IMR-90 (cell line): ENCODE measurements around the gene MATK. TPM values are rescaled to one million over a fixed set of nuclear protein-coding genes. Genes with fewer than 3 reads are reported as not detected.

Experiments
- ATAC-seq: fragments of 200-7000 bp; cut with Tn5 transposase; 2 replicates; pipeline ENCODE4 v1.9.1; 2020; ENCODE audit warnings: low read depth, mild to moderate bottlenecking, moderate library complexity
- BruUV-seq: library from RNA; stranded (reverse); fragments of 400-500 nt; replicated peaks from 2 replicates; lab custom pipeline; 2021; lab: Mats Ljungman, UMichigan
- CTCF ChIA-PET: fragments of 300-600 bp; formaldehyde crosslinking; extraction: SDS; loops from one replicate; lab custom pipeline; 2021; ENCODE audit warnings: antibody characterized with exemption; lab: Yijun Ruan, JAX
- POLR2A ChIA-PET: fragments of 300-600 bp; sonication (Branson Sonifier 250); formaldehyde crosslinking; loops from one replicate; lab custom pipeline; 2022; ENCODE audit warnings: antibody characterized with exemption; ENCODE audit not compliant: unreplicated experiment; lab: Charles Lee
- DNase-seq: peaks from one replicate; pipeline ENCODE4 v3.0.0; 2013
- H2AFZ ChIP-seq: replicated peaks from 2 replicates; pipeline ENCODE3; 2013; ENCODE audit warnings: low read length, mild to moderate bottlenecking; ENCODE audit not compliant: poor library complexity
- H2AK5ac ChIP-seq: 2 replicates; pipeline ENCODE4 v1.6.1; 2013; ENCODE audit warnings: low read depth, low read length, inconsistent platforms
- H2AK9ac ChIP-seq: replicated peaks from 2 replicates; pipeline ENCODE3; 2013; ENCODE audit warnings: mild to moderate bottlenecking, low read depth, low read length, moderate library complexity; ENCODE audit not compliant: poor library complexity
- H2BK120ac ChIP-seq: 2 replicates; pipeline ENCODE4 v1.6.1; 2013; ENCODE audit warnings: low read depth, low read length, inconsistent platforms
- H2BK15ac ChIP-seq: 3 replicates; pipeline ENCODE4 v1.6.1; 2013; ENCODE audit warnings: low read depth, low read length, inconsistent platforms
- H2BK20ac ChIP-seq: 2 replicates; pipeline ENCODE4 v1.6.1; 2013; ENCODE audit warnings: low read depth, mild to moderate bottlenecking, inconsistent platforms, low read length, moderate library complexity
- H2BK5ac ChIP-seq: 2 replicates; pipeline ENCODE4 v1.6.1; 2013; ENCODE audit warnings: mild to moderate bottlenecking, low read depth, low read length, inconsistent platforms; ENCODE audit not compliant: poor library complexity, severe bottlenecking
- H3K14ac ChIP-seq: replicated peaks from 2 replicates; pipeline ENCODE4 v1.6.1; 2013; ENCODE audit warnings: low read depth, low read length, inconsistent platforms
- H3K18ac ChIP-seq: 2 replicates; pipeline ENCODE4 v1.6.1; 2013; ENCODE audit warnings: low read depth, low read length, control low read depth
- H3K23ac ChIP-seq: 2 replicates; pipeline ENCODE4 v1.6.1; 2013; ENCODE audit warnings: low read depth, low read length, inconsistent platforms
- H3K27ac ChIP-seq: 2 replicates; pipeline ENCODE4 v1.5.1; 2013; ENCODE audit warnings: mild to moderate bottlenecking, control low read depth, low read length; ENCODE audit not compliant: insufficient read depth
- H3K27me3 ChIP-seq: 2 replicates; pipeline ENCODE4 v1.6.1; 2013; ENCODE audit warnings: low read length; ENCODE audit not compliant: control insufficient read depth, insufficient read depth
- H3K36me3 ChIP-seq: 2 replicates; pipeline ENCODE4 v1.6.1; 2013; ENCODE audit warnings: low read length, mixed read lengths; ENCODE audit not compliant: control insufficient read depth, insufficient read depth
- H3K4ac ChIP-seq: 2 replicates; pipeline ENCODE4 v1.6.1; 2013; ENCODE audit warnings: low read depth, low read length, inconsistent platforms
- H3K4me1 ChIP-seq: 2 replicates; pipeline ENCODE4 v1.6.1; 2013; ENCODE audit warnings: low read length, mixed read lengths; ENCODE audit not compliant: control insufficient read depth, insufficient read depth
- H3K4me2 ChIP-seq: 2 replicates; pipeline ENCODE4 v1.6.1; 2013; ENCODE audit warnings: low read depth, mild to moderate bottlenecking, control low read depth, low read length, moderate library complexity
- H3K4me3 ChIP-seq: 2 replicates; pipeline ENCODE4 v1.5.1; 2013; ENCODE audit warnings: low read depth, mild to moderate bottlenecking, control low read depth, low read length, moderate library complexity; ENCODE audit not compliant: insufficient read depth
- H3K56ac ChIP-seq: 2 replicates; pipeline ENCODE4 v1.6.1; 2013; ENCODE audit warnings: low read length, inconsistent platforms; ENCODE audit not compliant: insufficient read depth; ENCODE audit errors: extremely low read depth
- H3K79me1 ChIP-seq, 2 experiments: 2 replicates each; pipeline ENCODE4 v1.6.1; 2013; ENCODE audit warnings: low read length in 2 of 2, inconsistent platforms in 1 of 2, low read depth in 1 of 2
- H3K9ac ChIP-seq: 2 replicates; pipeline ENCODE4 v1.6.1; 2013; ENCODE audit warnings: low read depth, low read length, control low read depth
- H3K9me1 ChIP-seq: 2 replicates; pipeline ENCODE4 v1.6.1; 2013; ENCODE audit warnings: low read length, inconsistent platforms; ENCODE audit not compliant: insufficient read depth
- H3K9me3 ChIP-seq: 2 replicates; pipeline ENCODE4 v1.6.1; 2013; ENCODE audit warnings: low read length; ENCODE audit not compliant: control insufficient read depth, insufficient read depth
- H4K20me1 ChIP-seq: 2 replicates; pipeline ENCODE4 v1.6.1; 2013; ENCODE audit warnings: low read length, inconsistent platforms; ENCODE audit not compliant: insufficient read depth
- H4K5ac ChIP-seq: 2 replicates; pipeline ENCODE4 v1.6.1; 2013; ENCODE audit warnings: mild to moderate bottlenecking, low read depth, low read length, control low read depth
- H4K8ac ChIP-seq, 2 experiments: 2 replicates each; pipeline ENCODE4 v1.6.1; 2013; ENCODE audit warnings: low read depth in 2 of 2, low read length in 2 of 2, control low read depth in 1 of 2, inconsistent platforms in 1 of 2
- H4K91ac ChIP-seq: 2 replicates; pipeline ENCODE4 v1.6.1; 2013; ENCODE audit warnings: low read depth, low read length, inconsistent platforms; ENCODE audit not compliant: insufficient read depth
- BHLHE40 ChIP-seq: fragments of 150-350 bp; IDR thresholded peaks from 2 replicates; pipeline ENCODE4 v1.6.1; 2016; ENCODE audit warnings: mild to moderate bottlenecking, low read depth, low read length
- CHD1 ChIP-seq: IDR thresholded peaks from 2 replicates; pipeline ENCODE4 v1.6.1; 2012; ENCODE audit warnings: low read depth, low read length, improper control_type of control experiment
- CTCF ChIP-seq: conservative IDR thresholded peaks from 2 replicates; pipeline ENCODE4 v1.5.1; 2012; ENCODE audit warnings: mild to moderate bottlenecking, low read depth, low read length, improper control_type of control experiment
- ELK1 ChIP-seq: fragments of 150-350 bp; IDR thresholded peaks from 2 replicates; pipeline ENCODE4 v1.6.1; 2016; ENCODE audit warnings: low read depth, mild to moderate bottlenecking, low read length, moderate library complexity, borderline replicate concordance
- FOS ChIP-seq: fragments of 150-350 bp; IDR thresholded peaks from 2 replicates; pipeline ENCODE4 v1.6.1; 2016; ENCODE audit warnings: low read depth, low read length
- MAFK ChIP-seq: IDR thresholded peaks from 2 replicates; pipeline ENCODE4 v1.6.1; 2012; ENCODE audit warnings: low read depth, low read length, improper control_type of control experiment
- MAZ ChIP-seq: IDR thresholded peaks from 2 replicates; pipeline ENCODE4 v1.6.1; 2012; ENCODE audit warnings: low read depth, mild to moderate bottlenecking, low read length, improper control_type of control experiment, moderate library complexity, borderline replicate concordance
- MXI1 ChIP-seq: IDR thresholded peaks from 2 replicates; pipeline ENCODE4 v1.6.1; 2012; ENCODE audit warnings: low read depth, mild to moderate bottlenecking, low read length, moderate library complexity, borderline replicate concordance
- NFE2L2 ChIP-seq: fragments of 150-350 bp; IDR thresholded peaks from 2 replicates; pipeline ENCODE4 v1.6.1; 2016; ENCODE audit warnings: low read depth, mild to moderate bottlenecking, low read length
- POLR2A ChIP-seq: IDR thresholded peaks from 2 replicates; pipeline ENCODE4 v1.6.1; 2012; ENCODE audit warnings: mild to moderate bottlenecking, low read depth, low read length
- RCOR1 ChIP-seq: IDR thresholded peaks from 2 replicates; pipeline ENCODE4 v1.6.1; 2012; ENCODE audit warnings: mild to moderate bottlenecking, low read length, improper control_type of control experiment; ENCODE audit not compliant: insufficient replicate concordance
- SMC3 ChIP-seq: fragments of 150-350 bp; IDR thresholded peaks from 2 replicates; pipeline ENCODE4 v1.6.1; 2016; ENCODE audit warnings: low read depth, mild to moderate bottlenecking, antibody characterized with exemption, low read length, moderate library complexity
- USF2 ChIP-seq: fragments of 150-350 bp; IDR thresholded peaks from 2 replicates; pipeline ENCODE4 v1.6.1; 2017; ENCODE audit warnings: mild to moderate bottlenecking, antibody characterized with exemption, low read length, low read depth
- WGBS, 2 experiments: methylation state at CpG; one replicate each; pipeline versions ENCODE4 v1.1.5 to v1.1.7; 2013; ENCODE audit warnings: missing lambda C conversion rate in 2 of 2; ENCODE audit not compliant: insufficient read length in 1 of 2; ENCODE audit errors: extremely low coverage in 2 of 2; 5-methylcytosine and 5-hydroxymethylcytosine counted together
- dilution Hi-C: fragments of 300-500 bp; cut with HindIII; formaldehyde crosslinking; loops from one replicate; pipeline ENCODE4 v1.14.3; 2018; ENCODE audit warnings: low sequenced_read_pairs; ENCODE audit not compliant: unreplicated experiment
- in situ Hi-C: fragments of 300-500 bp; cut with MboI; formaldehyde crosslinking; loops from 3 replicates; pipeline ENCODE4 v1.14.3; 2019; ENCODE audit warnings: low sequenced_read_pairs, inconsistent platforms, mixed read lengths
- intact Hi-C: fragments of 100-400 bp; cut with micrococcal nuclease; formaldehyde crosslinking; loops from 2 replicates; pipeline ENCODE4 v1.10.0; 2022
- polyA plus RNA-seq, 3 experiments: library from polyadenylated mRNA; depleted of rRNA; stranded (reverse); fragments of >200 nt; gene quantifications; 2 replicates each; pipeline ENCODE4 v1.2.3, GENCODE V29; 2012; ENCODE audit warnings: low replicate concordance in 1 of 3
- total RNA-seq: library from RNA; depleted of rRNA; stranded (reverse); fragments of >200 nt; gene quantifications from 2 replicates; pipeline ENCODE4 v1.2.3, GENCODE V29; 2012

Gene MATK
- total and polyA plus RNA-seq, 2 of the 4 experiments (the other 2 are of a cell fraction): not detected

- peak; percentile 62 for ATAC-seq
- intact Hi-C loops: no loop called here
- TF ChIP-seq USF2: peak; percentile 36; the same call in 1 of the 2 replicates
- no peak for TF ChIP-seq FOS
- no peak; the same call in 1 of the 2 replicates for TF ChIP-seq MXI1
- TF ChIP-seq NFE2L2: no peak
- no peak for TF ChIP-seq SMC3
- no peak for TF ChIP-seq MAFK
- no peak for TF ChIP-seq BHLHE40
- TF ChIP-seq CTCF: peak; percentile 76
- TF ChIP-seq ELK1: no peak
- TF ChIP-seq POLR2A: peak; percentile 66; the same call in 1 of the 2 replicates
- no peak for TF ChIP-seq RCOR1
- TF ChIP-seq CHD1: no peak
- TF ChIP-seq MAZ: peak; percentile 56; the same call in 1 of the 2 replicates
Measured at GRCh38 chr19:3761382-3762129, 24.6 kb downstream of the MATK start, which contains the start of gene APBA3. Gene APBA3, minus strand, starts transcription at chr19:3761692. Its CDS starts 1,428 bp downstream, at chr19:3760264.

More at GRCh38 chr19:3761382-3762129, 24.6 kb downstream of the MATK start, which contains the start of gene APBA3:
- Histone ChIP-seq H2AFZ (peak within 1 kb of the TSS; percentile 99), H3K36me3 (peaks cover 10% of the 10 kb centered on the region; the same call in 1 of the 2 replicates), H3K14ac (peak within 1 kb of the TSS; percentile 96), H3K23ac (peak within 1 kb of the TSS; percentile 87), H3K27ac (peak within 1 kb of the TSS; percentile 97), H2AK9ac (peak within 1 kb of the TSS; percentile 98), H4K20me1 (no peaks in the 10 kb centered on the region), H3K56ac (peak within 1 kb of the TSS; percentile 83), H3K9ac (peak within 1 kb of the TSS; percentile 95), H4K8ac (peak within 1 kb of the TSS; percentile 80 to 97), H3K27me3 (no peaks in the 10 kb centered on the region), H3K79me1 (peaks cover 18 to 36% of the 10 kb centered on the region in 2 experiments), H3K4me2 (peak within 1 kb of the TSS; percentile 89), H4K91ac (peak within 1 kb of the TSS; percentile 80), H2AK5ac (peak within 1 kb of the TSS; percentile 96), H3K9me1 (peaks cover 3% of the 10 kb centered on the region; the same call in 1 of the 2 replicates), H3K4ac (peak within 1 kb of the TSS; percentile 92), H3K4me1 (peaks cover 2% of the 10 kb centered on the region; the same call in 1 of the 2 replicates), H2BK120ac (peak within 1 kb of the TSS; percentile 41; the same call in 1 of the 2 replicates), H2BK15ac (peak within 1 kb of the TSS; percentile 25; the same call in 1 of the 3 replicates), H2BK5ac (peak within 1 kb of the TSS; percentile 93), H3K9me3 (no peaks in the 10 kb centered on the region), H4K5ac (peak within 1 kb of the TSS; percentile 76), H3K18ac (peak within 1 kb of the TSS; percentile 35), H3K4me3 (peak within 1 kb of the TSS; percentile 87), H2BK20ac (0 out of 2 replicates have a peak within 1 kb of the TSS, but pooled peaks have one; percentile 12)
- dilution Hi-C loops: no loop called here
- POLR2A ChIA-PET: no interaction called here
- CTCF ChIA-PET: interaction anchor here (0.5 to 0.7 kb wide), 2 partner anchors 30 to 227 kb away, joined by 3 to 4 read pairs; no protein-coding TSS in a partner anchor
- peak; percentile 83 for DNase-seq
- in situ Hi-C loops: no loop called here
- no TSS peak for BruUV-seq
- WGBS, 2 experiments: 0% methylated on average over 15 of the region's 45 CpGs; no CpG with 5 or more reads in 1 of the 2 experiments
